ACC112 (cell line): Measurements from ENCODE around the gene SLC25A20.
"Not testable (repeated sequence)": the region's sequence is repeated elsewhere in the genome, so short reads cannot be mapped to it uniquely, and the experiment has no call there.

Experiments
- H2AFZ ChIP-seq: fragments of 200-600 bp; sonication (generic); one replicate; pipeline ENCODE4 v1.6.0; 2017; ENCODE audit warnings: antibody characterized with exemption, low read length; ENCODE audit not compliant: unreplicated experiment
- H3K27ac ChIP-seq: fragments of 200-600 bp; sonication (generic); 2 replicates; pipeline ENCODE4 v1.5.1; 2014; ENCODE audit warnings: low read depth, mild to moderate bottlenecking, antibody characterized with exemption, low read length, moderate library complexity
- H3K27me3 ChIP-seq: fragments of 200-600 bp; sonication (generic); 2 replicates; pipeline ENCODE4 v1.6.1; 2014; ENCODE audit warnings: mild to moderate bottlenecking, antibody characterized with exemption, low read length, moderate library complexity, mixed read lengths; ENCODE audit not compliant: insufficient read depth
- H3K36me3 ChIP-seq: fragments of 200-600 bp; sonication (generic); 2 replicates; pipeline ENCODE4 v1.6.1; 2016; ENCODE audit warnings: mild to moderate bottlenecking, antibody characterized with exemption, low read length, moderate library complexity, mixed read lengths; ENCODE audit not compliant: insufficient read depth
- H3K4me1 ChIP-seq: fragments of 200-600 bp; sonication (generic); one replicate; pipeline ENCODE4 v1.6.1; 2016; ENCODE audit warnings: low read length, mixed read lengths; ENCODE audit not compliant: insufficient read depth, unreplicated experiment, control insufficient read depth
- H3K4me3 ChIP-seq: fragments of 200-600 bp; sonication (generic); 2 replicates; pipeline ENCODE4 v1.5.1; 2014; ENCODE audit warnings: mild to moderate bottlenecking, low read depth, low read length
- H3K79me2 ChIP-seq: fragments of 200-600 bp; sonication (generic); one replicate; pipeline ENCODE4 v1.6.0; 2016; ENCODE audit warnings: low read length; ENCODE audit not compliant: control insufficient read depth, unreplicated experiment, insufficient read depth

Gene SLC25A20

GRCh38 chr3:48928679-48929078 is 30.0 kb upstream of the SLC25A20 start:
- H3K4me1 ChIP-seq, result peaks cover 45% of the 10 kb centered on the region
- no peak overlapping the region for H2AFZ ChIP-seq
- H3K36me3 ChIP-seq, result peaks cover 14% of the 10 kb centered on the region; the same call in 1 of the 2 replicates
- H3K27me3 ChIP-seq, result no peaks in the 10 kb centered on the region
- peak overlapping the region; percentile 21 for H3K27ac ChIP-seq
- H3K79me2 ChIP-seq, result peaks cover 72% of the 10 kb centered on the region
- H3K4me3 ChIP-seq, result 0 out of 2 replicates have a peak overlapping the region, but pooled peaks have one; percentile 2

- Histone ChIP-seq H3K27me3 (no peaks in the 10 kb centered on the region), H2AFZ (no peak overlapping the region), H3K79me2 (peaks cover 68% of the 10 kb centered on the region), H3K27ac (peak overlapping the region; percentile 21), H3K36me3 (peaks cover 14% of the 10 kb centered on the region; the same call in 1 of the 2 replicates), H3K4me1 (peaks cover 45% of the 10 kb centered on the region), H3K4me3 (no peak overlapping the region)
These were observed 29.2 kb upstream of the SLC25A20 start for GRCh38 chr3:48927928-48928327.

- Histone ChIP-seq H3K36me3 (peaks cover 17% of the 10 kb centered on the region; the same call in 1 of the 2 replicates), H3K27me3 (no peaks in the 10 kb centered on the region), H3K79me2 (peaks cover 67% of the 10 kb centered on the region), H3K4me3 (no peak overlapping the region), H3K27ac (peak overlapping the region; percentile 24; the same call in 1 of the 2 replicates), H2AFZ (no peak overlapping the region), H3K4me1 (peaks cover 46% of the 10 kb centered on the region)
These were observed 28.0 kb upstream of the SLC25A20 start for GRCh38 chr3:48926425-48927392.

- Histone ChIP-seq H3K36me3 (peaks cover 6% of the 10 kb centered on the region; the same call in 1 of the 2 replicates), H3K27me3 (no peaks in the 10 kb centered on the region), H3K4me1 (peaks cover 13% of the 10 kb centered on the region), H2AFZ (peak overlapping the region; percentile 76), H3K27ac (peak overlapping the region; percentile 92), H3K79me2 (peaks cover 36% of the 10 kb centered on the region), H3K4me3 (peak overlapping the region; percentile 89)
These were observed 20.8 kb upstream of the SLC25A20 start for GRCh38 chr3:48919215-48920138.

GRCh38 chr3:48918388-48919214 is 19.9 kb upstream of the SLC25A20 start, which contains the start of gene ARIH2:
Gene ARIH2, plus strand, starts transcription at chr3:48918842. Its CDS starts 8,717 bp downstream, at chr3:48927559.
- Histone ChIP-seq H3K36me3 (peaks cover 3% of the 10 kb centered on the region; the same call in 1 of the 2 replicates), H3K27me3 (no peaks in the 10 kb centered on the region), H3K27ac (peak within 1 kb of the TSS; percentile 92), H2AFZ (peak within 1 kb of the TSS; percentile 76), H3K79me2 (peaks cover 32% of the 10 kb centered on the region), H3K4me1 (peaks cover 13% of the 10 kb centered on the region), H3K4me3 (peak within 1 kb of the TSS; percentile 89)

GRCh38 chr3:48915296-48915695 is 16.6 kb upstream of the SLC25A20 start:
- peaks cover 4% of the 10 kb centered on the region for H3K4me1 ChIP-seq
- no peak overlapping the region for H3K4me3 ChIP-seq
- no peaks in the 10 kb centered on the region for H3K27me3 ChIP-seq
- H3K36me3 ChIP-seq, result no peaks in the 10 kb centered on the region
- H3K27ac ChIP-seq, result no peak overlapping the region
- H3K79me2 ChIP-seq, result peaks cover 16% of the 10 kb centered on the region
- H2AFZ ChIP-seq, result no peak overlapping the region

GRCh38 chr3:48907026-48907425 is 8.3 kb upstream of the SLC25A20 start:
- not testable (repeated sequence) for H3K4me3 ChIP-seq, H3K27me3 ChIP-seq, H2AFZ ChIP-seq, H3K36me3 ChIP-seq, H3K79me2 ChIP-seq, H3K4me1 ChIP-seq, H3K27ac ChIP-seq

- H3K4me1 ChIP-seq, result peaks cover 8% of the 10 kb centered on the region
- no peaks in the 10 kb centered on the region for H3K79me2 ChIP-seq
- H3K27ac ChIP-seq, result no peak overlapping the region
- H3K4me3 ChIP-seq, result peak overlapping the region; percentile 82
- no peaks in the 10 kb centered on the region for H3K36me3 ChIP-seq
- H2AFZ ChIP-seq, result peak overlapping the region; percentile 67
- no peaks in the 10 kb centered on the region for H3K27me3 ChIP-seq
These were observed 591 bp upstream of the SLC25A20 start for GRCh38 chr3:48899273-48899672.

GRCh38 chr3:48897460-48898376 is 964 bp downstream of the SLC25A20 start:
- H3K36me3 ChIP-seq, result no peaks in the 10 kb centered on the region
- peak overlapping the region; percentile 93 for H2AFZ ChIP-seq
- H3K27me3 ChIP-seq, result no peaks in the 10 kb centered on the region
- no peaks in the 10 kb centered on the region for H3K79me2 ChIP-seq
- H3K27ac ChIP-seq, result no peak overlapping the region
- peaks cover 8% of the 10 kb centered on the region for H3K4me1 ChIP-seq
- peak overlapping the region; percentile 82 for H3K4me3 ChIP-seq
